NCI-H526 treated with DMSO at 0.1 percent for 48 hours (cell line): Measurements from ENCODE around the gene PIN1.

Experiments used
- DNase-seq: peaks from one replicate; lab custom pipeline; 2025; lab: John Stamatoyannopoulos, UW

Gene PIN1

DNA sequence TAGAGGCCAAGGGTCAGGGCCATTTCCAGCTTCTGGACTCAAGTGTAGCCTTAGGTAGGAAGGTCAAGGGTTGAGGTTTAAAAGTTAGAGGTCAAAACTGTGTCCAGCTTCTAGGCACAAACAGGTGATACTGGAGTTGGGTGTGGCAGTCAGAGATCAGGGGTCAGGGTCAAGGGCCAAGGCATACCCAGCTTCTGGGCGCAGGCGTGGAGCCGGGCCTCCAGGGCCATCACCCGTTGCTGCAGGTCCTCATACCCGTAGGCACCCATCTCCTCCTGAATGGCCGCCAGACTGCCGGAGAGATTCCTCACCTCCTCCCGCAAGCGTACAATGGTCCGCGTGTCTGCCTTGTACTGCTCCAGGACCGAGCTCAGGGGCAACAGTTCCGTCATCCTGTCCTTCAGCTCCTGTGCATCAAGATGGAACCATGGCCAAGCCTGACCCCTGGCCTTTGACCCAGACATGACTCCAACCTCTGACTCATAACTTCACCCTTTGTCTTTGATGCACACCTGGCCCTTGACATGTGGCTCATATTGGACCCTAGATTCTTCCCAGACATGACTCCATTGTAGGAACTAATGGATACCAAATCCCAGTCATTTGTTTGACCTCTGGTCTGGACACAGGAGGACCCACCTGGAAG lies 22.1 kb downstream of the PIN1 start:
- DNase-seq: no peak

DNA sequence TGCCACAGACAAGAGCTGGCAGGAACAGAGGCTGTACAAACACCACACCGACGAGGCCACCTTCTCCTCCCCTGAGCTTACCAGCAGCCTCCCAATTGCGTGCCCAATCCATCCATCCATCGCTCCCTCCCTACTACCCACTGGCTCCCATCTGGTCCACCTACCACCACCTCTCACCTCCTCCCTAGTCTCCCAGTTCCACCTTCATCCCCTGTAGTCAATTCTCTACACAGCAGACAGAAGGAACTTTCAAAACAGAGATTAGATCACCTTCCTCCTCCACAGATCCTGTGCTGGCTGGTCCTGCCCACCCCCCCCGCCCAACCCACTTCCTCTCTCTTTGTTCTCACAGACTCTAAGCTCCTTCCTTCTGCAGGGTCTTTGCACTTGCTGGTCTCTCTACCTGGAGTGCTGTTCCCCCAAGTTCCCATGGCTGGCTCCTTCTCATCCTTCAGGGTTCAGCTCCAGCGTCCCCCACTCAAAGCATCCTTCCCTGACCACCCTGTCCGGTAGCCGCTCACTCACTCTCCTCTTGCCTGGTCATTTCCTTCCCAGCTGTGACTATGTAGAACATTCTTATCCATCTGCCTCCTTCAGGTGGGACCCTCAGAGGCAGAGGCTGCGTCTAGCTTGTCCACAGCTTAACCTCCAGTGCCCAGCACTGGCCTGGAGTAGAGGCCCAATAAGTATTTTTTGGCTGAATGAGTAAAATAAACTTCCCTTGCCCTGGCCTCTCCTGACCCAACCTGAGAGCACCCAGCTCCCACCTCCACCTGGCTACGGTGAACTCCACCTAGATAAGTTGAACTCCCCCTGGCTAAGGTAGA lies 23.0 kb downstream of the PIN1 start:
- no peak for DNase-seq

DNA sequence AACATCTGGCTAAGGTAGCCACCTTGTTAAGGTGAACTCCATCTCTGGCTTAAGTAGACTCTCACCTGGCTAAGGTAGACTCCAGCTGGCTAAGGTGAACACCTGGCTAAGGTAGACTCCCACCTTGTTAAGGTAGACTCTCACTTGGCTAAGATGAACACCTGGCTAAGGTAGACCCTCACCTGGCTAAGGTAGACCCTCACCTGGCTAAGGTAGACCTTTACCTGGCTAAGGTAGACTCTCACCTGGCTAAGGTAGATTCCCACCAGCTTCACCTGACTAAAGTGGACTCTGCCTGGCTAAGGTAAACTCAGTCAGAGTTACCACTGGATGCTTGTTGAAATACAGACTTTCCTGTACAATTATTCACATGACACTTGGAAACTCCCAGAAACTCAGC lies 23.6 kb downstream of the PIN1 start:
- no peak for DNase-seq

DNA sequence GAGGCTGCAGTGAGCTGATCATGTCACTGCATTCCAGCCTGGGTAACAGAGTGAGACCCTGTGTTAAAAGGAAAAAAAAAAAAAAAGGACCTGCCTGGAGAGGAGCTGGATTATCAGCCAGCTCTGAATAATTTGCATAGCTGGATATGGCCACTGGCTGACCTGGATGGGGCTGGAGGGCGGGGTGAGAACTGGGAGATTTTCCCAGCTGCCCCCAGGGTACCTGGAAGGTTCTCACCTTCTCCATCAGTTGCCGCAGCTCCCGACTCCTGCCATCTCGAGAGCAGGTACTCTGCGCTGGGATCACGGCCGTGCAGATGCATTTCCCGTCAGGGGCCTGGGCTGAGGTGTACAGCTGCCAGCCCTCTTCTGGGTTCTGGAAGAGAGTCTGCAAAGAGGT lies 25.3 kb downstream of the PIN1 start:
- no peak for DNase-seq

DNA sequence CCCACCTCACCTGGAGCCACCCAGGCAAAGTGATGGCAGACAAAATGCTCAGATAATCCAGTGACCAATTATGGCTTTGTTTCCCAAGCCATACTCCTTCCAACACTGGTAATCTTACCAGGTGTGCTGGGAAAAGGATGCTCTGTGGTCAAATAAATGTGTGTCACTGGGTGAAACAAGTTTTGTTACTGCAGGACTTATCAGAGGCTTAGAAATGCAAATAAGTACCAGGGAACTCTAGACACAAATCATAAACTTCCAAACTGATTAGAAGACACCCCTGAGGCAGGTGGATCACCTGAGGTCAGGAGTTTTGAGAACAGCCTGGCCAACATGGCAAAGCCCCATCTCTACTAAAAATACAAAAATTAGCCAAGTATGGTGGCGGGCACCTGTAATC lies 26.4 kb downstream of the PIN1 start:
- DNase-seq: no peak

DNA sequence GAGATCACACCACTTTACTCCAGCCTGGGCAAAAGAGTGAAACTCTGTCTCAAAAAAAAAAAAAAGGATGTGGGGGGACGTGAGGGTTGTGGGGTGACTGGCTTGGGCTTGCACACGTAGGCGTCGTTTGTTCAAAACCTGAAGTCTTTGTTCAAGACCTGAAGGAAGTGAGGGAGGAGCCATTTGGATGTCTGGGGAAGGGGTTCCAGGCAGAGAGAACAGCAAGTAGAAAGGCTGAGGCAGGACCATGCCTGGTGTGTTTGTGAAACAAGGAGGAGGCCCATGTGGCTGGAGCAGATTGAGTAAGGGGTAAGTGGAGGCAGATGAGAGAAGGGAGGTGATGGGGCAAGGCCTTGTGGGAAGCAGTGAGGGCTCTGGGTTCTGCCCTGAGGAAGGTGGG lies 27.8 kb downstream of the PIN1 start:
- no peak for DNase-seq

DNA sequence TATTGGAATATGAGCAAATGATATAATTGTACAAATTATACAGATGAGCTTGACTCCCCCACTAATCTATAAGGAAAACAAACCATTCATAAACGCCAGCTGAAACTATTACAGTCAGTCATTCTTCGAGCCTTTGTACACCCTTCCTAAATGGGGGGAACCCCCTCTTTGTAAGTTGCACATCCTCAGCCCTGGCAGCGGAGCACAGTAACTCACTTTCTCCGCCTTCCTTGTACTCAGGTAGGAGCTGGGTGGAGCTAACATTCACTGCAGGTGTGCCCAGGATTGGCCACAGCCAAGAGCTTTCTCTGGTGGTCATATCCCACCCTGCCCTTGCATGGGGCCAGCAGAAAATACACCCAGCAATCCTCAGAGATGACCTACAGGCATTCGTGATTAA lies 28.6 kb downstream of the PIN1 start:
- no peak for DNase-seq

DNA sequence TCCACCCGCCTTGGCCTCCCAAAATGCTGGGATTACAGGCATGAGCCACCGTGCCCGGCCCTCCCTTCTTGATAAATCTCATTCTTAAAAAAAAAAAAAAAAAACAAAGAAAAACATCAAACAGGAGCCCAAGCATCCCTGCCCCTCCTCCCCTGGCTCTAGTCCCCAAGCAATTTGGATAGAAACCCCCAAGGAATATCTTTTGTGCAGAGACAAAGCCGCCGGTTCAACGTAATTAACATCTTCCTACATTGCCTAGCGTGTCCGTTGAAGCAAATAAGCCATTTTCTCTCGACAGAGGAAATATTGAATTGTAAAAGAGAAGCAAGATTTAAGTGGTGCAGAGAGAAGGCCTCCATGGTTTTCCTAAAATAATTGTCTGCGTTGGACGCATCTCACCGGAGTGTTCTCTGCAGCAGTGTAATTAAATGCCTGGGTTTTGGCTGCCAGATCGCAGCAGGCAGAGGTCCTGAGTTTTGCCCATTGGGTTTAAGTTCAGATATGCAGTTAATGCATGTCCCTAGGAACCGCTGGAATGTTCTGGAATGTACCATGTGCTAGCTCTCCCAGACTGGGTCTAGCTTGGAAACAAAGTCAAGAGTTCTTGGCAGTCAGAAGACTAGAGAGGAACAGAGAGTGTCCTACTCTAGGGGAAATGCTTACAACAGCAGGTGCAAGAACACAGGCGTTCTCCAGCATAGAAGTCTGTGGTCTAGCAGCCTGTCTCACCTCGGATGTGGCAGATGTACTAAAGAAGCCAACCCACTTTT lies 30.8 kb downstream of the PIN1 start:
- DNase-seq: no peak

DNA sequence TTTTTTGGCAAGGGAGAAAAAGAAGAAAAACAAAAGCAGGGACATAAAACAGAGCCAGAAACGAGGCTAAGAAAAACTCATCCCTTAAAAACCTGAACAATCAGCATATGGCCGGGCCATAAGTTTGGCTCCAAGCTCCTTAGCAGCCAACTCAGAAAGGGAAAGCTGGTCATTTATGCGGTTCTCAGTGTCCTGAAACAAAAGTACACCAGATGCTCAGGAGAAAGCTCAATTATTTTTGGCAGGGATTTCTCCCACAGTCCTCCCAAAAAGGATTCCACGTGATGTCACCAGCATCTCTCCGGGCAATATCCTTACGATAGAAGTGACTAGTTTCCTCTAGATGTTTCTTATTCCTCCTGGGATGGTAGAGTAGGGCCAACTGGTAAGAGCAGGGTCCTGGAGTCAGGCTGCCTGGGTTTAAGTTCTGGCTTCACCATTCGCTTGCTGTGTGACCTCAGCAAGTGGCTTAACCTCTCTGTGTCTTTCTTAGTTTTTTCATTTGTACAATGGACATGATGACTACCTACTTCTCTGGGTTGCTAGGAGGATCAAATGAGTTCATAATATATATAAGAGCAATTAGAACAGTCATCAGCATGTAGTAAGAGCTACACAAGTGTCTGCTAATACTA lies 34.0 kb downstream of the PIN1 start:
- DNase-seq: no peak

DNA sequence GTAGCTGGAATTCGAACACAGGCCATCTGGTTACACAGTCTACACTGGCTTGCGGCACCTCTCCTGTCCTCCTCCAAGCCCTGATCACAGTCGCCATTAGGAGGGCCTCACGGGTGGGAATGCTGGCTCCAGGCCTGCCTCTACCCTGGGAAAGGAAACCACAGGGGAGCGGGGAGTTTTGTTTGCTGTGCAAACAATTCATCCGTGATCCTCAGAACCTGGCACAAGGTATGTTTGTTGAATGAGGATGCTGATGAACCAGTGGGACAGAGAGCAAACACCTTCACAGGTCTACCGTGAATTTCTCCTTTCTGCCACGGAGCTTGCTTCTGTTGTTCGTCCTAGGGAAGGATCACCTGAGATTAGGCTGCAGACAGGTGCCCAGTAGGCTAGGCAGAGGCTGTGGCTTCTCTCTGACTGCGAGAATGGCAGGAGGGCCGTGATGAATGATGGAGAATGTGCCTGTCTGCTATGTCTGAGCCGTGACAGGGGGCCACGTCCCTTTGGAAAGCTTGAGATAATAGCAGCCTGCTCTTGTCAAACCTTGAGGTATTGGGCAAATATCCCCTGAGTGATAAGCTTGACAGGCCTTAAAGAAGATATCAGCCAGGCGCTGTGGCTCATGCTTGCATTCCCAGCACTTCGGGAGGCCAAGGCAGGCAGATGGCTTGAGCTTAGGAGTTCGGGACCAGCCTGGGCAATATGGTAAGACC lies 36.7 kb downstream of the PIN1 start:
- DNase-seq: no peak

DNA sequence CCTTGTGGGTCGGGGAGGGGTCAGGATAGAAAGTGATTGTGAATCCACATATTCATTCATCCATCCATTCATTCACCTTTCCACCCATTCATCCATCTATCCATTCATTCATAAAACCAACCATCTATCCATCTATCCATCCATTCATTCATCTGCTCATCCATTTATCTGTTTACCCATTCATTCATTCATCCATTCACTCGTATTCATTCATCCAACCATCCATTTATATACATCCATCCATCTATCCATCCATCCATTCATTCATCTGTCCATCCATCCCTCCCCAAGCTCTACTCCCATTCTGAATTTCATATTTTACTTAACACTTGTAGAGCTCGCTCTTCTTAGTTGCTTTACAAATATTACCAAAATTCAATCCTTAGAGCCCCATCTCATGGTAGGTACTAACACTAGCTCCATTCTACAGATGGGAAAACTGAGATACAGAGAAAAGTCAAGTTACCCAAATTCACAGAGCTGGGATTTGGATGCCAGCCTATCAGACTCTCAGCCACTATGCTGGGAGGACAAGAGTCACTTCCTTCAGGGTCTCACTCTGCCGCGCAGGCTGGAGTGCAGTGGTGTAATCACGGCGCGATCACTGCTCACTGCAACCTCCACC lies 37.6 kb downstream of the PIN1 start:
- no peak for DNase-seq

DNA sequence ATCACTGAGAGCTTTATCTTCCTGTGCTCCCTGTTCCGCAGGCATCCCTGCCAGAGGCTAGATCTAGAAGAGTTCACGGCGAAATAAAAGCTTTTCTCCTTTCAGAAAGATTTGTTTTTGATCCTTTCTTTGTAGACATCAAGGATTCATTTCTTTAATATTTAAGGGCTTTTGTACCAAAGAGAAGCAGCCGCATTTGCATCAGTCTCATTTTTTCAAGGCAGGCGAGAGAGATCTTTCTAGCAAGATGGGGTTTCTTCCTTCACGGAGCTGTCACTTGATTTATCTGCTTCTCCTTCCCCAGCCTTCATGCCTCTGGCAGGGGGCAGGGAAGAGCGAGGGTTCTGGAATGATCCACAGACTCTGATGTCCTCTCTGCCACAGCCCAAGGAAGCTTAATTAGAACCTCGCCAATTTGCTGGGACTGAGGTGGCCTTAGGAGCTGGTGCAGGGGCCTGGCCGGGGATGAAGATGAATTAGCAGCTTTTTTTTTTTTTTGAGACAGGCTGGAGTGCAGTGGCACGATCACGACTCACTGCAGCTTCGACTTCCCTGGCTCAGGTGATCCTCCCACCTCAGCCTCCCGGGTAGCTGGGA lies 40.0 kb downstream of the PIN1 start:
- no peak for DNase-seq

DNA sequence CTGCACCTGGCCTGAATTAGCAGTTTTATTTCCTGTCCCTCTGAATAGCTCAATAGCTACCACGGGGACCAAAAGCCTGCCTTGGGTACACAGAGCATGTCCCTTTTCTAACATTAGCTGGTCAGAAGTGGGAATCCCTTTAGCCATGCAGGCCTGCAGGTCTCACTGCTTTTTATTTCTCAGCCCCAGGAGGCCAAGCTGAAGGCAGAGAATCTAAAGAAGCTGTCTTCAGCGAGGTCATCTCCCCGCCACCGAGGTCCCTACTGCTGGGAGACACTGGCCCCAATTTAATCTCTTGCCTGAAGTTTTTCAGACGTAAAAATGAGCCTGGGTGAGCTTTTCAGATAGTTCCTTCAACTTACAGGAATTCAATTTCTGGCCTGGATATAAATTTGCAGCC lies 40.7 kb downstream of the PIN1 start:
- DNase-seq: no peak

DNA sequence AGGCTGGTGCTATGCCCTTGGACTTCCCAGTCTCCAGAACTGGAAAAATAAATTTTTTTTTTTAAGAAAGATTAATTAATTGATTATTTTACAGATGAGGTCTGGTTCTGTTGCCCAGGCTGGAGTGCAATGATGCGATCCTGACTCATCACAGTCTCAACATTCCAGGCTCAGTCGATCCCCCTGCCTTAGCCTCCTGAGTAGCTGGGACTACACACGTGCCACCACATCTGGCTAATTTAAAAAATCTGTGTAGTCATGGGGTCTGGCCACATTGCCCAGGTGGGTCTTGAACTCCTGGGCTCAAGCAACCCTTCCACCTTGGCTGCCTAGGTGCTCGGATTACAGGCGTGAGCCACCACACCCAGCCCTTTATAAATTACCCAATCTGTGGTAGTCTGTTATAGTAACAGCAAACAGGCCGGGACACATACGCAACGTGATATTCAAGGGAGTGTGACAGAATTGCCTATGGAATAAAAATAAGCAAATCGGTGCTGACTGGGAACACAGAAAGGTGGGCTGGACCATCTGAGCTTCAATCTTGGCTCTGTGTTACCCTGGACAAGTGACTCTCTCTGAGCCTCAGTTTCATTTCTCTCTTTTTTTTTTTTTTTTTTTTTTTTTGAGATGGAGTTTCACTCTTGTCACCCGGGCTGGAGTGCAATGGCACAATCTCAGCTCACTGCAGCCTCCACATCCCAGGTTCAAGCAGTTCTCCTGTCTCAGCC lies 42.8 kb downstream of the PIN1 start:
- no peak for DNase-seq

DNA sequence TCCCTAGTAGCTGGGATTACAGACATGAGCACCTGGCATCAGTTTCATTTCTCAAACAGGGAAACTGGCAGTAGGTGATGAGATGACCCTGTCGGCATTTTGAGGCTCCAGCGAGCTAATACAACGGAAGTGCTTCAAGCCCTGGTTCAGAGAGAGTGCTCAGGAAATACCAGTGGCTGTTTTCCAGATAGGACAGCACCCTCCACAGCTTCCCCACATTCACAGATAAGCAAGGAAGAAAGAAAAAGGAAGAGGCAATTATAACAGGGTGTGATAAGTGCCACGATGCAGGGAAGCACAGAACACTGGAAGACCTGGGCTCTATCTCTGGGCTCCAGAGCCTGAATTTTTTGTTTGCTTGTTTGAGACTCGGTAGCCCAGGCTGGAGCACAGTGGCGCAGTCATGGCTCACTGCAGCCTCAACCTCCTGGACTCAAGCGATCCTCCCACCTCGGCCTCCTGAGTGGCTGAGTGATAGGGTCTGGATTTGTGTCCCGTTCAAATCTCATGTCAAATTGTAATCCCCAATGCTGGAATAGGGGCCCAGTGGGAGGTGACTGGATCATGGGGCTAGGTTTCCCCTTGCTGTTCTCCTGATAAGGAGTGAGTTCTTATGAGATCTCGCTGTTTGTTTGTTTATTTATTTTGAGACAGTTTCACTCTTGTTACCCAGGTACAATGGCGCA lies 43.5 kb downstream of the PIN1 start:
- DNase-seq: no peak

DNA sequence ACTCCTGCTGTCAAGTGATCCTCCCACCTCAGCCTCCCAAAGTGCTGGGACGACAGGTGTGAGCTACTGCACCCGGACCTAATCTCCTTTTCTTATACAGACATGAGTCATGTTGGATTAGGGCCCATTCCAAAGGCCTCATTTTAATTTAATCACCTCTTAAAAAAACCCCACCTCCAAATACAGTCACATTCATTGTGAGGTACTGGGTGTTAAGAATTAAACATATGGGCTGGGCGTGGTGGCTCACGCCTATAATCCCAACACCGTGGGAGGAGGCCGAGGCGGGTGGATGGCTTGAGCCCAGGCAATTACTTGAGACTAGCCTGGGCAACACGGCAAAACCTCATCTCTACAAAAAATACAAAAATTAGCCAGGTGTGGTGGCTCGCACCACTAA lies 46.6 kb downstream of the PIN1 start:
- DNase-seq: no peak

DNA sequence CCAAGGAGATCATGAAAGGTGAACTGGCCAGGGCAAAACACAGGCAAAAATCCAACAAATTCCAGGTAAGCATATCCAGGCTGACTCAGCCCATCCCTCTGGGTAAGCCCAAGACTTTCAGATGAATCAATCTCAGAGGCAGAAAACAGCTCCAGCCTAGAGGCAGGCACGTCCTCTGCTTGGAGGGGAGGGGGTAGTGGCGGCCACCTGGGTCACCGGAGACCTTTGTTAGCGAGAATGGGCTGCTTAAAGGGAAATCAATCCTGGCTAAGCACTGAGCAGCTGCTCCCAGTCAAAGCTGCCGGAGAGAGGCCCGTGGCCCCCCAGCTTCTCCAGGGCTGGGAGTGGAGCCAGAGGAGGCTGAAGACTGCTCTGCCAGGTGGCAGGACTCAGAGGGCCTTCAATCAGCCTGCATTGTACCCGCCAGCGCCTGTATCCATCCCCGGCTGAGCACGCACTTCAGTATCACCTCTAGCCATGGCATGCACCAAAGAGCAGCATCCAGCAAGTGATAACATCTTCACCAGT lies 48.2 kb downstream of the PIN1 start:
- no peak for DNase-seq

DNA sequence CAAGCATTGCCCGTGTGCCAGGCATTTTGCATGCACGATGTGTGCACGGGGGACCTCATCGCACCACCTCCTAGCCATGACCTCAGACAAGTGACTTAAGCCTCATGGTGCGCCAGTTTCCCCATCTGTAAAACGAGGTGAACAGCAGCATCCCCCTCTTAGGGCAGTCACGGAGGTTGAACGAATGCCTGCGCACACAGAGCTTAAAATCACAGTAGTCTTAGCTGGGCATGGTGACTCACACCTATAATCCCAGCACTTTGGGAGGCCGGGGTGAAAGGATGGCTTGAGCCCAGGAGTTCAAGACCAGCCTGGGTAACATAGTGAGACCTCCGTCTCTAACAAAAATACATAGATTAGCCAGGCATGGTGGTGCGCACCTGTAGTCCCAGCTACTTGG lies 48.6 kb downstream of the PIN1 start:
- DNase-seq: no peak

DNA sequence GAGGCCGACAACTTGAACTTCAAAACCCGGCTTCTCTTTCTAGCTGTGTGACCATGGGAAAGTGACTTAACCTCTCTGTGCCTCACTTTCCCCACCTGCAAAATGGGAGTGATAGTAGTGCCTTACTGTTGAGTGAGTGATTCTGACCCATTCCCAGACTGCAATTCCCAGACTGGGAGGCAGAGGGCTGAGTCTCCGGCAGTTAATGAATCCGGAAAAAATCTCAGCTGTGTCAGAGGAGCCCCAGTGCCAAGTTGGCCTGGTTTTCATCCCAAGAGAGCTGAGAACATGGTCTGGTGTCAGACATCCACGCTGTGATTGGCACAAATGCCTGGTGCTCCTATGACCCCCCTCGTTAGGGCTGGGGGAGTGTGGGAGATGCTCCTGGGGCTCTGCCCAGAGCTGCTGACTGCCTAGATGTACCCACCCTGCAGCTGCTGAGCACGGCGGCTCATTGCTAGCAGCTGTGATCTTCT lies 50.0 kb downstream of the PIN1 start:
- DNase-seq: no peak
